GM18502 (cell line): ENCODE results near the gene HRH4.

Source experiments
- ATAC-seq: cut with Tn5 transposase; IDR thresholded peaks from one replicate; pipeline ENCODE4 v1.9.1; 2021; ENCODE audit warnings: mild to moderate bottlenecking; ENCODE audit not compliant: unreplicated experiment, poor library complexity

The HRH4 gene

GRCh38 chr18:24460388-24460787 is at the start of gene HRH4:
TSS of gene HRH4 (plus strand) at chr18:24460637. CDS start at chr18:24460729, 92 bp downstream.
- ATAC-seq, result no peak

GRCh38 chr18:24413148-24413547 is 47.3 kb upstream of the HRH4 start:
- no peak for ATAC-seq

- peak; percentile 89 for ATAC-seq
These were observed 46.0 kb upstream of the HRH4 start for GRCh38 chr18:24414349-24415003.

- no peak for ATAC-seq
These were observed 43.0 kb upstream of the HRH4 start for GRCh38 chr18:24417480-24417879.

- no peak for ATAC-seq
These were observed 39.9 kb upstream of the HRH4 start for GRCh38 chr18:24420551-24420950.

GRCh38 chr18:24421831-24422230 is 38.6 kb upstream of the HRH4 start:
- ATAC-seq, result no peak

GRCh38 chr18:24426073-24426397 is 34.4 kb upstream of the HRH4 start:
- no peak for ATAC-seq

- peak; percentile 92 for ATAC-seq
These were observed 33.8 kb upstream of the HRH4 start, which contains the start of gene IMPACT for GRCh38 chr18:24426398-24427294. TSS of gene IMPACT (plus strand) at chr18:24426670. CDS start at chr18:24426757, 87 bp downstream.

GRCh38 chr18:24427484-24427883 is 33.0 kb upstream of the HRH4 start:
- ATAC-seq, result no peak

- no peak for ATAC-seq
These were observed 31.7 kb upstream of the HRH4 start for GRCh38 chr18:24428709-24429108.

- ATAC-seq, result no peak
These were observed 31.2 kb upstream of the HRH4 start for GRCh38 chr18:24429188-24429587.

GRCh38 chr18:24432618-24433017 is 27.8 kb upstream of the HRH4 start:
- no peak for ATAC-seq

- no peak for ATAC-seq
These were observed 23.5 kb upstream of the HRH4 start for GRCh38 chr18:24436939-24437338.

GRCh38 chr18:24443870-24444269 is 16.6 kb upstream of the HRH4 start:
- ATAC-seq, result peak; percentile 74

GRCh38 chr18:24446453-24446852 is 14.0 kb upstream of the HRH4 start:
- ATAC-seq, result peak; percentile 80

GRCh38 chr18:24446953-24447538 is 13.4 kb upstream of the HRH4 start:
- ATAC-seq, result no peak

- no peak for ATAC-seq
These were observed 12.5 kb upstream of the HRH4 start for GRCh38 chr18:24447961-24448360.

GRCh38 chr18:24456549-24456948 is 3.9 kb upstream of the HRH4 start:
- peak; percentile 85 for ATAC-seq

GRCh38 chr18:24459772-24460171 is 665 bp upstream of the HRH4 start:
- no peak for ATAC-seq

- ATAC-seq, result no peak
These were observed 1.6 kb downstream of the HRH4 start for GRCh38 chr18:24461996-24462395.
